T47D (cell line): ENCODE results near the gene RTL10.

Source experiments
- DNase-seq, 2 experiments: peaks; one replicate each; pipeline versions ENCODE4 v3.0.0 to v3.0.0-alpha.2; 2011 to 2012; ENCODE audit warnings: low read depth in 1 of 2, low spot score in 1 of 2
- JUND ChIP-seq: IDR thresholded peaks from 2 replicates; pipeline ENCODE4 v1.6.1; 2012; ENCODE audit warnings: low read depth
- in situ Hi-C: cut with HindIII; loops from 2 replicates; pipeline ENCODE4 v1.10.0; 2016; ENCODE audit warnings: low sequenced_read_pairs, low pct_unique_long_range_greater_than_20kb

Gene RTL10

GRCh38 chr22:19815093-19815822 lies 39.4 kb downstream of the RTL10 start:
- in situ Hi-C loops = no loop called here
- no peak for TF ChIP-seq JUND
- no peak for DNase-seq

GRCh38 chr22:19814428-19814827 lies 40.2 kb downstream of the RTL10 start:
- in situ Hi-C loops = no loop called here
- TF ChIP-seq JUND = no peak
- DNase-seq = no peak

GRCh38 chr22:19812910-19813309 lies 41.8 kb downstream of the RTL10 start:
- no peak for TF ChIP-seq JUND
- in situ Hi-C loops = no loop called here
- DNase-seq = no peak

- in situ Hi-C loops = no loop called here
- TF ChIP-seq JUND = no peak
- DNase-seq = no peak
Observed at GRCh38 chr22:19811811-19812771, 42.6 kb downstream of the RTL10 start.

DNA sequence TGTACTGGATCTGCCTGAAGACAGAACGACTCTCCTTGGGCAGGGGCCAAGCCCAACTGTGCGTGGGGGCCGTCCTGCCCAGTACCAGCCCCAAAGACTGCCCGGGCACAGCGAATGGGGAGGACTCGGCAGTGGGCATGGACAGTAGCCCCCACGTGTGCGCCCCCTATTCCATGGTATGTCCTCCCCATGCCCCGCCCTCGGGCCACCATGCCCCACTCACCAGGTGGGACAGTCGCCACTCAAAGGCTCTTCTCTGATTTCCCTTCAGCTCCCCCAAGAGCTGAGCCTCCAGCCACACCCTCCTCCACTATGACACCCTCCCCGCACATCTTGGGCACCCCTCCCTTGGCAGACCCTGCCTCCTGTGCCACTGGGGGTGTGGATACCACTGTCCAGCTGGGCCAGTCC lies 43.5 kb downstream of the RTL10 start:
- TF ChIP-seq JUND = no peak
- in situ Hi-C loops = no loop called here
- DNase-seq = no peak

DNA sequence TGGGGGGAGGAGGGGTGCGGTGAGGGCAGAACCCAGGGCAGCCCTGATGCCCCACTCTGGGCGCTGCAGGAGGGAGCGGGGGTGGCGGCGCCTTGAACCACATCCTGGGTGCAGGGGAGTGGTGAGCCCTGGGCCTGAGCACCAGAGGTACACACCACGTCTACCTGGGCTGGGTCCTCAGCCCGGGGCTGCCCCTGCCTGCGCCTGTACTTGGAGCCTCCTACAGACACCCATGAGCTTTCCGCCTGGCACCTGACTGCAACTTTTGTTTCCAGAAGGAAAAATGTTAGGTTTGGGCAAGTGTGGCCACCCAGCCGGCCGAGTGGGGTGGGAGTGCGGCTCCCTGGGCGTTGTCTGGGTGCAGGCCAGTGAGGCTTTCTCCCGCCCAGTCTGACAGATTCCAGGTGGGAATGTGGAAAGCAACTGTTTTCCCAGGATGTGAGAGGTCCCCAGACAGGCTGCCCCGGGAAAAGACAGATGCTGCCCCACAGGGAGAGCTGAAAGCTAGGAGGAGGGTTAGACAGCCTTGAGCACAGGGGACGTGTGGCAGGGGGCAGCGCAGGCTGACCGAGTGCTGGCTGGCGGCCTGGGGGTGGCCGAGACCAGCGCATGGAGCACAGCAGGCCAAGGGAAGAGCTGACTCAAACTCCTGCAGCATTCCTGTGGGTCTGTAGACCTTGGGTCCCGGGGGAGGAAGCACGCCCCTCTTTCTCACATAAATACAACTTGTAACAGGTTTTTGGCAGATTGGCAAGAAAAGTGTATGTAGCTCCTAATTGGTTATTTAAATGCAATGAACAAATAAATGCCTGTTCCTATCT lies 44.1 kb downstream of the RTL10 start:
- DNase-seq = no peak
- in situ Hi-C loops = no loop called here

DNA sequence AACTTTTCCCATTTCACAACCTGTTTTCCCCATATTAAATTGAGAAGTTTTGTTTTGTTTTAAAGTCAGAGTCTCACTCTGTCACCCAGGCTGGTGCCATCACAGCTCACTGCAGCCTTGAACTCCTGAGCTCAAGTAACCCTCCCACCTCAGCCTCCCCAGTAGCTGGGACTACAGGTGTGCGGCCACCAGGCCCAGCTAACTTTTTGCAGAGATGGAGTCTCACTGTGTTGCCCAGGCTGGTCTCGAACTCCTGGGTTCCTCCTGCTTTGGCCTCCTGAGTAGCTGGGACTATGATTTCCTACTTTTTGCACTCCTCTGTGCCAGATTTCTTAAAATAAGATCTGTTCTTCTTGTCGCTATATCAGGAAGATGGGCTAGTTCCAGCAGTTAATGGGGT lies 44.9 kb downstream of the RTL10 start:
- TF ChIP-seq JUND = no peak
- in situ Hi-C loops = no loop called here
- no peak for DNase-seq

More for the DNA sequence above, 44.1 kb downstream of the RTL10 start:
- no peak for TF ChIP-seq JUND

- DNase-seq = no peak
- TF ChIP-seq JUND = no peak
- in situ Hi-C loops = no loop called here
Observed at GRCh38 chr22:19808873-19809478, 45.7 kb downstream of the RTL10 start.

DNA sequence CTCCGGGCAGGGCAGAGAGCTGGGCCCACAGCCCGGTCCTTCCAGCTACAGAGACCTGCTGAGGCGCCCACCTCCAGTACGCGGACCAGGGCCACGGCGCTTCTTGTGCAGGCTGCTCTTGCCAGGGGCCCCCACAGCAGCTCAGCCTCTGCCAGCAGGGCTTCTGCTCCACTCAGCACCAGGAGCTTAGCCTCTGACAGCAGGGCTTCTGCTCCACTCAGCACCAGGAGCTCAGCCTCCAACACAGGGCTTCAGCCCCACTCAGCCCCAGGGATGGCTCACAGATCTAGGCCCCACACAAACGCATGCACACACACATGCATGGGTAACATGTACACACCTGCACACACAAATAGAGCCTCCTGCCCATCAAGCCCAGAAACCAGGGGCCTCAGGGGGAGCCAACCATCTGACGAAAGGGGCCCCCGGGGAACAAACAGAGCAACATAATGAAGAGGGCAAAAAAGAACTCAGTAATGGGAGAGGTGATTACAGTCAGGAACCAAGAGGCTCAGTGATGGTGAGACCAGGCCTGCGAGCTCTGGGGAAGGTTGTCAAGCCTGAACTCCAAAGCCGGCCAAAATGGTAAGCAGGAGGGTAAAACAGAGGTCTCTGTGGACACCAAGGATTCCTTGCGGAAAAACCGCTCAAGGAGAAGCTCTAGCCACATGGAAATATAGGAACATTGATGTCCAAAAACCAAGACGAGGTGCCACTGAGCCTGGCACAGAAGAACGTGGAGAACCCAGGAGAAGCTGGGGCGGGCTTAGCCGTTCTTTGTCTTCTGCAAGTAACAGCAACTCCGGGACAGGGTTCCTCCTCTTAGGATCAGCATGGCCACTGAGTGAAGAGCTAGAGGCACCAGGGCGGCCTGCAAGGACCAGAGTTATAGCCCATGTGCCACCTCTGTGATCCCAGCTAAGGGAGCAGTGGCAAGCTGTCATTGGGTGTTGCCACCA lies 46.5 kb downstream of the RTL10 start:
- DNase-seq = no peak
- in situ Hi-C loops = no loop called here
- no peak for TF ChIP-seq JUND

GRCh38 chr22:19807161-19807913 lies 47.3 kb downstream of the RTL10 start:
- DNase-seq = no peak
- no peak for TF ChIP-seq JUND
- in situ Hi-C loops = no loop called here
